Esophagus squamous epithelium (tissue), 4 donors: Measurements from ENCODE around the gene HIRA.

Source experiments
- POLR2A ChIP-seq, 4 donors: fragments of 450-650 bp; IDR thresholded peaks; one replicate each; pipeline ENCODE4 v1.6.1; 2017; ENCODE audit warnings: antibody characterized with exemption in 4 of 4, mild to moderate bottlenecking in 4 of 4, moderate library complexity in 3 of 4
- TF ChIP-seq, protein P1 (sequence below), 6 experiments: fragments of 450-650 bp in 4 of 6; fragments of 200-600 bp in 2 of 6; sonication (generic) in 2 of 6; IDR thresholded peaks; one replicate each; pipeline ENCODE4 v1.5.1; 2016 to 2019; ENCODE audit warnings: antibody characterized with exemption in 6 of 6, mild to moderate bottlenecking in 4 of 6, moderate library complexity in 4 of 6

DNA sequence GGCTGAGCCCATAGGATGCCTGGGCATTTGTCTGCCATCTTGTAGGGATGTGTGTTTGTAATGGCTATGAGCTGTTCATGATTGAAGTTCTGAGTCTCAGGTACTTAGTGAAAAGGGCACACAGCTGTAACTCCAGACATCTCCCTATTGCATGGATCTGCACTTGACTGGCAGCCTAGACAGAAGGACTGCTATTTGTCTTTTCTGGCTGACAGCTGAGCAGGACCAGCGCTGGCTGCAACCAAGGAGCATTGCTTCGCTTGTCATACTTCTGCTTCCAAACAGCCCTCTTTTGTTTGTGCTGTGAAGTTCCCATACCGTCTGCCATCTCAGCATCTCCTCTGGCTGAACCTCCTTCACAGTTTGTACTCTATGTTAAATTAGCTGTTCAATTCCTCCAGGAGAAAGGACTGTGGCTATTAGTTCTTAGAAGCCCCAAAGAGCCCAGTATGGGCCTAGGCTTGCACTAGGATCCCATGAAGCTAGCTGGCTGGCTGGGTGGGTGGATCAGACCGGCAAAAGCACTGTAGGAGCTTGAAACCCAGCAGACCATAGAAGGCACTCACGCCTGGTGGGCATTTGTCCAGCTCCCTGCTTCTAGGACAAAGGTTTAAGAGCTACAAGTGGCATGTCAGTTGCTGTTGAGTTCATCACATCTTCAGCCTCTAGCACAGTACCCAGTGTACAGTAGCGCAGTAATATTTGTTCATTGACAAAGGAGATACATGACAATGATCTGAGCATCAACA lies 20.4 kb downstream of the HIRA start:
- TF ChIP-seq, protein P1, sequence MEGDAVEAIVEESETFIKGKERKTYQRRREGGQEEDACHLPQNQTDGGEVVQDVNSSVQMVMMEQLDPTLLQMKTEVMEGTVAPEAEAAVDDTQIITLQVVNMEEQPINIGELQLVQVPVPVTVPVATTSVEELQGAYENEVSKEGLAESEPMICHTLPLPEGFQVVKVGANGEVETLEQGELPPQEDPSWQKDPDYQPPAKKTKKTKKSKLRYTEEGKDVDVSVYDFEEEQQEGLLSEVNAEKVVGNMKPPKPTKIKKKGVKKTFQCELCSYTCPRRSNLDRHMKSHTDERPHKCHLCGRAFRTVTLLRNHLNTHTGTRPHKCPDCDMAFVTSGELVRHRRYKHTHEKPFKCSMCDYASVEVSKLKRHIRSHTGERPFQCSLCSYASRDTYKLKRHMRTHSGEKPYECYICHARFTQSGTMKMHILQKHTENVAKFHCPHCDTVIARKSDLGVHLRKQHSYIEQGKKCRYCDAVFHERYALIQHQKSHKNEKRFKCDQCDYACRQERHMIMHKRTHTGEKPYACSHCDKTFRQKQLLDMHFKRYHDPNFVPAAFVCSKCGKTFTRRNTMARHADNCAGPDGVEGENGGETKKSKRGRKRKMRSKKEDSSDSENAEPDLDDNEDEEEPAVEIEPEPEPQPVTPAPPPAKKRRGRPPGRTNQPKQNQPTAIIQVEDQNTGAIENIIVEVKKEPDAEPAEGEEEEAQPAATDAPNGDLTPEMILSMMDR (IDR thresholded peaks at IDR 0.05) = no peak
- TF ChIP-seq POLR2A (IDR thresholded peaks at IDR 0.05) = no peak
